HG02981 (cell line): ENCODE results near the gene ACSM5.
"Not testable (repeated sequence)": the region's sequence is repeated elsewhere in the genome, so short reads cannot be mapped to it uniquely, and the experiment has no call there.

ENCODE experiments used
- ATAC-seq: cut with Tn5 transposase; IDR thresholded peaks from one replicate; pipeline ENCODE4 v1.9.1; 2021; ENCODE audit warnings: mild to moderate bottlenecking, moderate library complexity; ENCODE audit not compliant: unreplicated experiment

The ACSM5 gene

GRCh38 chr16:20441859-20442258, 32.5 kb downstream of the ACSM5 start:
- ATAC-seq = not testable (repeated sequence)

DNA sequence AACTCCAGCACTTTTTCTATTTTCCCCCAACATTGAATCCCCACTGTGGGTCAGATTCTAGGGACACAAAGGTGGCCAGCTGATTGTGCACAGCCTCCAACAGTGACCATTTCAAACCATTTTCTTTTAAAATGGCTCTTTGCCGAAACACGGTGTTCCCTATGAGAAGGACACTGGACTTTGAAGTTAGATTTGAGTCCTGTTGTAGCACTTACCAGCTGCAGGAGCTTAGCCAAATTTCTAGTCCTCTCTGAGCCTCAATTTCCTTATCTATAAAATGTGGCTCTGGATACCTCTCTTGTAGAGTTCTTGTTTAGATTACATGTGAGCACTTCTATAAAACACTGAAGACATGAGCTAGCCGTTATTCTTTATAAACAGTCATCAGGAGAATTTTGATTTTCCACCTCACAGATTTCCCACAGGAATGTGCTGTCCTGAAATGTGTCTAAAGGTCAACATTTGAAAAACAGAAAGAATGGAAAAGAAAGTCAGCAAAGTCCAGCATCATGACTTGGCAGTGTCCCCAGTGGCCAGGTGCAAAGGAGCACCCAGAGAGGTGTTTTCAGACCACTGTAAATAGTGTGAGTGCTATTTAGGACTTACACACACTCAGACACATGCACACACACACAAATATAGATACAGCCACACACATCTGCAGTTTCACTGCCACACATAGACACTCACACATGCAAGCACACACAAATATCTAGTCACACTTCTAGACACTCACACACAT, 37.5 kb downstream of the ACSM5 start:
- ATAC-seq = not testable (repeated sequence)

DNA sequence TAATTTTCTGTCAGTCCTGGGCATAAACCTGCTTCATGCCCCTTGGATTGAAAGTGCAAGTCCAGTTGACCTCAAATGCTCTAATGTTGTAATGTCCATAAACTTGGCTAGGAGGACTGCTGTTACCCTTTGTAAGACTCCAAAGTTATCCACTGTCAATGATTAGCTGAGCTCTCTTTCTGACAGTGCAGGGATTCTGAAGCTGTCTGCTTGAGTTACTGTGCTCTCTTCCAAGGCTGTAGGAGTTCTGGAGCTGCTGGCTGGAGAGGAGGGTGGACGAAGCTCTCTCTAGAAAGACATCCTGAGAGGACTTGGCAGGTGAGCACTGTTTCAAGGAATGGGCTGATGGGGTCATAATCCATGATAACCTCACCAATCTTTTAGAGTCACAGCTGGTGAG, 42.0 kb downstream of the ACSM5 start, which contains the start of gene ACSM2A:
TSS of gene ACSM2A (plus strand) at position 158 of the 400 bp plus-strand sequence. CDS start 8,594 bp downstream, outside the sequence.
- not testable (repeated sequence) for ATAC-seq

DNA sequence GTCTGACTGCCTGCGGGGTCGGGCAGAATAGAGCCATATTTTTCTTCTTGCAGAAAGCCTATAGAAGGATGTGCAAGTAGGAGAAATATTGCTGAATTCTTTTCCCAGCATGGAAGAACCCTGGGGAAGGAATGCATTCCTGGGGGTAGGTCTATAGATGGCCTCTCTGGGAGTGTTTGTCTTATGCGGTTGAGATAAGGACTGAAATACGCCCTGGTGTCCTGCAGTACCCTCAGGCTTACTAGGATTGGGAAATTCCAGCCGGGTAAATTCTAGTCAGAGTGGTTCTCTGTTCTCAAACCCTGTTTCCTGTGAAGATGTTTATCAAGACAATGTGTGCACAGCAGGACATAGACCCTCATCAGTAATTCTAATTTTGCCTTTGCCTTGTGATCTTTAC, 44.3 kb downstream of the ACSM5 start:
- not testable (repeated sequence) for ATAC-seq

DNA sequence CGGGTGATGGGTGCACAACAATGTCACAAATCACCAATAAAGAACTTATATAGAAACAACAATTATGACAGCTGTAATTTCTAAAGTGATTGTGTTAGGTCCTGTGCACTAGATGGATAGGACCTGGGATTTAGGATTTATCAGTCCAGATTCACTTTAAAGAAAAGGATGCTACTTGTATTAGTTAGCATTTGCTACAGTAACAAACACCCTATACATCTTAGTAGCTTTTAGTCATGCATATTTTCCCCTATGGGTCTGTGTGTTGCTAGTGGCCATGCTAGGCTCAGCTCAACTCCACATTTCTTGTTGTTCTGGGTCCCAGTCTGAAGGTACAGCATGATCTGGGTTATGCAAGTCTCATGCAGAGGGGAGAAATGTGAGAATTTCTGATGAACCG, 49.9 kb downstream of the ACSM5 start:
- not testable (repeated sequence) for ATAC-seq

GRCh38 chr16:20460313-20460712, 51.0 kb downstream of the ACSM5 start:
- not testable (repeated sequence) for ATAC-seq

- ATAC-seq = not testable (repeated sequence)
Observed at GRCh38 chr16:20468954-20469353, 59.6 kb downstream of the ACSM5 start.

DNA sequence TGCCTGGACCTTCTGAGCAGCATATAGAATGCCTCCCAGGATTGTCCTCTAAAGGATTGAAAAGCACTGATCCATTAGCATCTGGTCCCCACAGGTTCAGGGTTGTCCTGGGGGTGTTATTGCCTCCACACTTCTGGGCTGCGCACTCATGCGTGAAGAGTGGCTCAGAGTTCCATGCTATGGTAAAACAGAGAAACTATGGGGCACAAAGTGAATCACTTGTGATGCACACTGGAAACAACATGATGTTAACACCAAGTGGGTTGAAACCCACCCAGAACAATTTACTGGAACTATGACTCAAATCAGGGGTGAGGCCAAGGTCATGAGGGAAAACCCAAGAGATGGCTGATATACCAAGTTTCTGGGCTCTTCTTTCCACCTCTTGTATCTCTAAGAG, 60.6 kb downstream of the ACSM5 start:
- not testable (repeated sequence) for ATAC-seq

GRCh38 chr16:20470732-20471131, 61.4 kb downstream of the ACSM5 start:
- ATAC-seq = not testable (repeated sequence)

DNA sequence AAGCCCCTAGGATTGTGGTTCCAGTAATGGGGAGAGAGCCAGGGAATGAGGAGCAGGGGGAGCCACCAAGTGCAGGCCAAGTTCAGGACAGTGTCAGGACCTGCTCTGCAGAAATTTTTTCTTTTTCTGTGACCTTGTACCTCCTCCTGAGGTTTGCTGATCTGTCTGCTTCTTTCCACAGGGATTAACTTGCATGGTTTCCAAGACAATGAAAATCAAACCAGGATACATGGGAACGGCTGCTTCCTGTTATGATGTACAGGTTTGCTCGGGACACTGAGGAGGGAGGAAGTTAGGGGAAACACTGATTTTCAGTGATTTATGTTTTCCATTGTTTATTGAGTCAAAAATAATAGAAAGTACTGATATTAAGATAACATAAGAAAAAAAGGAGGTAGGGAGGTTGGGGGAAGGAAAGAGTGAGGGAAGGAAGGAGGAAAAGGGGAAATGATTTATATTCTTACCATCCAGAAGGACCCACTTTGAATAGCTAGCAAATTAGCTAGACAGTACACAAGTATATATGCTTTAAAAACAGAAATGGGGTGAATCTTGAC, 67.9 kb downstream of the ACSM5 start:
- not testable (repeated sequence) for ATAC-seq

- not testable (repeated sequence) for ATAC-seq
Observed at GRCh38 chr16:20483989-20484388, 74.7 kb downstream of the ACSM5 start.

GRCh38 chr16:20484726-20485125, 75.4 kb downstream of the ACSM5 start:
- ATAC-seq = no peak

DNA sequence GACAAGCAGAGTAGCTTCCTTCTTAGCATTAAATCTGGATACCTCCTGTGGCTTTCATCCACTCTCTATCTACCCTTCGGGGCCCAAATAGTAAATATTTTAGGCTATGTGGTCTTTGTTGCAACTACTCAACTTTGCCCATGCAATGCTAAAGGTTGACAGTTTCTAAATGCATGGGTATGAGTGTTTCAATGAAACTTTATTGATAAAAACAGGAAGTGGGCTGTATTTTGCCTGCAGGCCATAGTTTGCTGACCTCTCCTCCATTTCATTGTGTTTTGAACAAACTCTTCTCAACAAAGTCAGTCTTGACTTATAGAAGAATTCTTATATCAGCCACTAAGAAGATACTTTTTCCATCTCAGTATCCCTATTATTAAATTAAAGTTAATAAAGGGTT, 76.1 kb downstream of the ACSM5 start:
- ATAC-seq = no peak
